Natural killer cell (primary cell): ENCODE measurements around the gene ZNF576. TPM values are rescaled to one million over a fixed set of nuclear protein-coding genes. Genes with fewer than 3 reads are reported as not detected.
A peak's percentile ranks its signal among the peaks of the same experiment; 100 is the strongest.

Experiments
- ATAC-seq, 3 donors: fragments of 150-1000 bp in 2 of 3; fragments of 200-7000 bp in 1 of 3; cut with Tn5 transposase; 1 replicate in 1 of 3; 2 replicates in 2 of 3; pipeline ENCODE4 v1.10.0; 2021; ENCODE audit warnings: mild to moderate bottlenecking in 2 of 3, moderate library complexity in 2 of 3
- DNase-seq, 2 donors: peaks; one replicate each; pipeline versions ENCODE4 v3.0.0 to v3.0.0-alpha.2; 2013 to 2021; ENCODE audit warnings: mixed read lengths in 1 of 2
- H3K27ac ChIP-seq: one replicate; pipeline ENCODE4 v1.5.1; 2013; ENCODE audit warnings: mild to moderate bottlenecking, low read length
- H3K27me3 ChIP-seq: one replicate; pipeline ENCODE4 v1.6.1; 2013; ENCODE audit warnings: low read length; ENCODE audit not compliant: control insufficient read depth, insufficient read depth
- H3K36me3 ChIP-seq: one replicate; pipeline ENCODE4 v1.6.1; 2013; ENCODE audit warnings: low read length; ENCODE audit not compliant: control insufficient read depth, insufficient read depth
- H3K4me1 ChIP-seq: one replicate; pipeline ENCODE4 v1.6.1; 2013; ENCODE audit warnings: low read length; ENCODE audit not compliant: control insufficient read depth, insufficient read depth
- H3K4me3 ChIP-seq: one replicate; pipeline ENCODE4 v1.5.1; 2013; ENCODE audit warnings: low read length
- H3K9me3 ChIP-seq: one replicate; pipeline ENCODE4 v1.6.1; 2013; ENCODE audit warnings: low read length; ENCODE audit not compliant: control insufficient read depth, insufficient read depth
- H3K27ac Mint-ChIP-seq, 2 donors: one replicate each; pipeline ENCODE4 v1.8.0; 2022; ENCODE audit warnings: mild to moderate bottlenecking in 2 of 2, mixed read lengths in 2 of 2, moderate library complexity in 1 of 2
- H3K27me3 Mint-ChIP-seq, 2 donors: one replicate each; pipeline ENCODE4 v1.8.0; 2022; ENCODE audit warnings: low read depth in 2 of 2, mixed read lengths in 2 of 2
- H3K36me3 Mint-ChIP-seq: one replicate; pipeline ENCODE4 v1.8.0; 2022; ENCODE audit warnings: mixed read lengths
- H3K4me1 Mint-ChIP-seq, 2 donors: one replicate each; pipeline ENCODE4 v1.8.0; 2022; ENCODE audit warnings: mixed read lengths in 2 of 2
- H3K4me3 Mint-ChIP-seq: one replicate; pipeline ENCODE4 v1.8.0; 2022; ENCODE audit warnings: mild to moderate bottlenecking, moderate library complexity, mixed read lengths
- H3K9me3 Mint-ChIP-seq, 2 donors: one replicate each; pipeline ENCODE4 v1.8.0; 2022; ENCODE audit warnings: mixed read lengths in 2 of 2
- WGBS: methylation state at CpG from one replicate; pipeline ENCODE4 v1.1.7; 2013; ENCODE audit warnings: missing lambda C conversion rate; ENCODE audit not compliant: insufficient coverage; 5-methylcytosine and 5-hydroxymethylcytosine counted together
- intact Hi-C: fragments of 100-400 bp; cut with micrococcal nuclease; formaldehyde crosslinking; loops from one replicate; pipeline ENCODE4 v1.14.2; 2022
- total RNA-seq, 4 donors: library from RNA; stranded (reverse); fragments of 120-200 nt in 1 of 4; gene quantifications; one replicate each; pipeline versions ENCODE4 v1.2.3 to v1.2.4, GENCODE V29; 2013 to 2022
- TF ChIP-seq, protein P1 (sequence below): fragments of 200-600 bp; IDR thresholded peaks from one replicate; pipeline ENCODE4 v1.8.0; 2022; ENCODE audit warnings: antibody characterized with exemption

Gene ZNF576
- total RNA-seq, 3 donors from 2014 or later (not counting 1 experiment from before 2014, with no cell fraction given): 4.0 to 10.4 (median 5.8) TPM

GRCh38 chr19:43622956-43623355 is 26.6 kb downstream of the ZNF576 start:
- no peak for DNase-seq
- intact Hi-C loops: no loop called here

DNA sequence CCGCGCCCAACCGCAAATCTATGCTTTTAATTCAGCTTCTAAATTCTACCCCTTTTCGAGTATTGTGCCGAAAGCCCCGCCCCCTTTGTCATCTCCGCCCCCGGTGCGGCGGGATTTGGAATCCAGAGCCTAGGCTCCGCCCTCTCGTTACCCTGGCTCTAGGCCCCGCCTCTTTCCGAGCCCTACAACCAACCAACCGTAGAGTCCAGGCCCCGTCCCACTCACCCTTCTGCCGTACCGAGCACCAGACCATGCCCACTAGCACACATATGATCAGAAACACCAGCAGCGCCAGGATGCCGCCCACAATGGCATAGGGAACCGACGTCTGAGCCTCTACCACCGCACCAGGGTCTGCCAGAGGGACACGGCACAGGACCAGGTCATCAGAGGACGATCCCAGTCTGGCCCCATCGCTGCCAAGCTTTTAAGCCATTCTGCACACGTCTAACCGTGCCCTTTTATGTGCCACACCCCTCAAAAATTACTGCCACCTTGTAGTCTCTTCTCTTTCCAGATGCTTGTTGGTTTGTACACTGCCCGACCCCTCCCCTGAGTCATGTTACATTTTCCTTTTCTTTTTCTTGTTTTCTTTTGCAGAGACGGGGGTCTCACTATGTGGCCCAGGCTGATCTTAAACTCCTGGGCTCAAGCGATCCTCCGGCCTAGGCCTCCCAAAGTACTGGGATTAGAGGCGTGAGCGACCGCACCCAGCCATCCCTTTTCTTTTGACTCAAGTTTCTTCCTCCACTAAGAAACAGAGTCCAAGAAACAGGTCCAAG is 27.7 kb downstream of the ZNF576 start:
- Histone ChIP-seq H3K4me3 (no peak overlapping the region), H3K27ac (no peak overlapping the region), H3K36me3 (no peaks in the 10 kb centered on the region), H3K4me1 (peaks cover 21% of the 10 kb centered on the region), H3K9me3 (no peaks in the 10 kb centered on the region), H3K27me3 (peaks cover 4% of the 10 kb centered on the region)
- intact Hi-C loops: no loop called here
- peak in 1 of 2 donors; percentile 19 for DNase-seq
- TF ChIP-seq, protein P1, sequence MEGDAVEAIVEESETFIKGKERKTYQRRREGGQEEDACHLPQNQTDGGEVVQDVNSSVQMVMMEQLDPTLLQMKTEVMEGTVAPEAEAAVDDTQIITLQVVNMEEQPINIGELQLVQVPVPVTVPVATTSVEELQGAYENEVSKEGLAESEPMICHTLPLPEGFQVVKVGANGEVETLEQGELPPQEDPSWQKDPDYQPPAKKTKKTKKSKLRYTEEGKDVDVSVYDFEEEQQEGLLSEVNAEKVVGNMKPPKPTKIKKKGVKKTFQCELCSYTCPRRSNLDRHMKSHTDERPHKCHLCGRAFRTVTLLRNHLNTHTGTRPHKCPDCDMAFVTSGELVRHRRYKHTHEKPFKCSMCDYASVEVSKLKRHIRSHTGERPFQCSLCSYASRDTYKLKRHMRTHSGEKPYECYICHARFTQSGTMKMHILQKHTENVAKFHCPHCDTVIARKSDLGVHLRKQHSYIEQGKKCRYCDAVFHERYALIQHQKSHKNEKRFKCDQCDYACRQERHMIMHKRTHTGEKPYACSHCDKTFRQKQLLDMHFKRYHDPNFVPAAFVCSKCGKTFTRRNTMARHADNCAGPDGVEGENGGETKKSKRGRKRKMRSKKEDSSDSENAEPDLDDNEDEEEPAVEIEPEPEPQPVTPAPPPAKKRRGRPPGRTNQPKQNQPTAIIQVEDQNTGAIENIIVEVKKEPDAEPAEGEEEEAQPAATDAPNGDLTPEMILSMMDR: no peak
- no peaks in the 10 kb centered on the region for H3K9me3 Mint-ChIP-seq
- no peak for ATAC-seq
- H3K27ac Mint-ChIP-seq: no peak overlapping the region
- no peaks in the 10 kb centered on the region for H3K36me3 Mint-ChIP-seq
- peaks cover 0 to 16% of the 10 kb centered on the region in 2 donors for H3K27me3 Mint-ChIP-seq
- WGBS: 87% methylated on average over 35 of the region's 35 CpGs
- H3K4me3 Mint-ChIP-seq: peak overlapping the region; percentile 21
- H3K4me1 Mint-ChIP-seq: peaks cover 17 to 49% of the 10 kb centered on the region in 2 donors

More at GRCh38 chr19:43622956-43623355, 26.6 kb downstream of the ZNF576 start:
- Histone ChIP-seq H3K27ac (no peak overlapping the region), H3K9me3 (no peaks in the 10 kb centered on the region), H3K4me3 (no peak overlapping the region), H3K4me1 (peaks cover 29% of the 10 kb centered on the region), H3K36me3 (no peaks in the 10 kb centered on the region), H3K27me3 (peaks cover 4% of the 10 kb centered on the region)
- TF ChIP-seq, protein P1: no peak
- H3K4me3 Mint-ChIP-seq: no peak overlapping the region
- H3K27me3 Mint-ChIP-seq: peaks cover 0 to 16% of the 10 kb centered on the region in 2 donors
- H3K36me3 Mint-ChIP-seq: no peaks in the 10 kb centered on the region
- no peak overlapping the region for H3K27ac Mint-ChIP-seq
- H3K9me3 Mint-ChIP-seq: no peaks in the 10 kb centered on the region
- H3K4me1 Mint-ChIP-seq: peaks cover 22 to 54% of the 10 kb centered on the region in 2 donors
- WGBS: 100% methylated on average over 1 of the region's 1 CpG
- no peak for ATAC-seq

DNA sequence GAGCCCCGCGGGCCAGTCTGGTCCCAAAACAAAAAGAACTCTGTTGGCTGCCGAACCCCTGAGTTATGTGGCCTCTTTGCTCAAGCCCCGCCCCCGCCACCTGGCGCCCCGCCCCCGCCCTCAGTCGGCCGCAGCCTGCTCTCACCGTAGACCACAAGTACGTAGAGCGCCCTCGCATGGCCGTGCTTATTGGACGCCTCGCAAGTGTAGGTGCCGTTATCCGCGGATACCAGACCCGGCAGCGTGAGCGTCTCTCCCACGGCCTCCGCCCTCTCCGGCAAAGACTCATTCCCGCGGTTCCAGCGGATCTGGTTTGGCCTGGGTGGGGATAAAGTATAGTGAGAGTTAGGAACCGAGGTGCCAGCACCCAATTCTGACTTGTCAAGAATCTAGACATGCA is 28.5 kb downstream of the ZNF576 start:
- Histone ChIP-seq H3K4me3 (no peak overlapping the region), H3K27me3 (peaks cover 4% of the 10 kb centered on the region), H3K9me3 (no peaks in the 10 kb centered on the region), H3K4me1 (peaks cover 16% of the 10 kb centered on the region), H3K27ac (no peak overlapping the region), H3K36me3 (no peaks in the 10 kb centered on the region)
- ATAC-seq: peak; percentile 82 to 92 (median 90)
- Mint-ChIP-seq H3K4me1 (peaks cover 11 to 42% of the 10 kb centered on the region in 2 donors), H3K4me3 (no peak overlapping the region), H3K9me3 (no peaks in the 10 kb centered on the region), H3K36me3 (no peaks in the 10 kb centered on the region), H3K27me3 (peaks cover 0 to 16% of the 10 kb centered on the region in 2 donors), H3K27ac (no peak overlapping the region)
- WGBS: 7% methylated on average over 30 of the region's 30 CpGs
- TF ChIP-seq, protein P1: peak; percentile 46
- intact Hi-C loops: no loop called here
- peak; percentile 66 to 92 for DNase-seq
